GM19239 (cell line): ENCODE results near the gene TXNL1.
A peak's percentile ranks its signal among the peaks of the same experiment; 100 is the strongest.

Experiments
- DNase-seq: peaks from one replicate; pipeline ENCODE4 v3.0.0; 2011; ENCODE audit warnings: low spot score; ENCODE audit not compliant: insufficient read length
- FAIRE-seq: peaks from 2 replicates; lab custom pipeline; 2011; peaks lifted over from hg19 to GRCh38; lab: Jason Lieb, UNC

TXNL1 gene

DNA sequence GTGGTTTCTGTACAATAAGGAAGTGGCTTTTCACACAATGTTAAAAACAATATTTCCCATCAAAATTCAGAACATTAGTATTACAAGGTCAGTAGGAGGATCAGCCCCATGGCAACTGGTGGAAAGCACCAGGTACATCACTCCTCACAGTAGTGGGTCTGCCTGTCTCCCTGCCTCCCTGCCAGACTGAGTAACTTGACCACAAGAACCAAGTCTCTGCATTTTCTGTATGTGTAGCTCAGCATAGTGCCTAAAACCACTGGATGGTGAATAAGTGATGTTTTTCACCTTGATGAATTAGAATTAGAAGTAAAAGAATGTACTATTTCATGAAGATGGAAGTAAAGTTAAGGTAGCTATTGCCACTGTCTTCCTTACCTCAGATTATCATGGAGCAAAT is 8.7 kb upstream of the TXNL1 start:
- no peak for FAIRE-seq
- DNase-seq: no peak

DNA sequence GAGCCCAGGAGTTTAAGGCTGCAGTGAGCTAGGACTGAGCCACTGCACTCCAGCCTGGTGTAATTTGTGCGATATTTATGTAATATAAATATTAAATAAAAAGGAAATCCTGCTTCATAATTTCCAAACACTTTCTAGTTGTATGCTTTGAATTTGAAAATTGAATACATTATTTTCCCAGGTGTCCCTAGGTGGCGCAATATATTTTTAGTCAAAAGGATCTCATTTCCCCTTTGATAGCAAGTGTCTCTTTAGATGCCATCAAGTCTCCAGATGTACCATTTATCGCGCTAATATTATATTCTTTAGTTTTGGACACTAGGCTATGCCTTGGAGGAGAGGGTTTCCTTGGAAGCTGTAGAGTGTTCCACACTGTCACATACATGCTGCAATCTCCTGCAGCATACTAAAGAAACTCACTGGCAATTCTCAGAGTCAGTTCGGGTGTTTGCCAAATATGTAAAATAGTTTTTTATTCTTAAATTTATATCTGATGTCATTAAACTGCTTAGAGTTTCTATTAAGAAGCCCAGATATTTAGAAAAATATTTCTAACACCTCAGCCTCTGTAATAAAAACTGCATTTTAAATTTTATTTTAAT is 7.1 kb upstream of the TXNL1 start:
- FAIRE-seq (peak; percentile 71), DNase-seq (no peak)

GRCh38 chr18:56643381-56643780 is 5.0 kb upstream of the TXNL1 start:
- DNase-seq (no peak), FAIRE-seq (no peak)

DNA sequence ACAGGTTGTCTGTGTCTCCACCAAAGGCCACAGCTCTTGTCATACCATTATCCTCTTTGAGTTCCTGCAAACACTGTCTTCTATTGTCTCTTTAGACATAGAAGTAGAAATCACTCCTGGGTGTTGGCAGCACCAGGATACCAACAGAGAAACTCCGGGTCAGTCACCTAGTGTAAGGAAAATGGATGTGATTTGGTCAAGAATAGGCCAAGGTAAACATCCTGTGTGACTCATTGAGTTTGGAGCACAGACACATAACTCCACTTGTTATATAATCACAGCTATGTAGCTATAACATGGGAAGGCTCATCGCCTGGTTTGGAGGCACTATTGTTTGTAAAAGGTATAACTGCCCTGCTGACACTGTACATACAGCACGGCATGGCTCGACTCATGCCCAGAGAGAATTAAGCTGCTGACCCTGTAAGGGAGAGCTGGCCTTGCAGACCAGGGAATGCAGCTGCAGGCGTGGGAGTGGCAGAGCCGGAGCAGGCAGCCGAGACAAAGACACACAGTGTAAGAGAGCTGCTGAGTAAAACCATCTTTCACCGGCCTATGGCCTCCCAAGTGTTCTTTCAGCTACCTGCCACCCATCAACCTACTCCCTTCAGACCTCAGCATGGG is 3.4 kb upstream of the TXNL1 start:
- DNase-seq: no peak

GRCh38 chr18:56639571-56639970 is 1.2 kb upstream of the TXNL1 start:
- FAIRE-seq: no peak
- DNase-seq: no peak

More for the DNA sequence above, 3.4 kb upstream of the TXNL1 start:
- no peak for FAIRE-seq

DNA sequence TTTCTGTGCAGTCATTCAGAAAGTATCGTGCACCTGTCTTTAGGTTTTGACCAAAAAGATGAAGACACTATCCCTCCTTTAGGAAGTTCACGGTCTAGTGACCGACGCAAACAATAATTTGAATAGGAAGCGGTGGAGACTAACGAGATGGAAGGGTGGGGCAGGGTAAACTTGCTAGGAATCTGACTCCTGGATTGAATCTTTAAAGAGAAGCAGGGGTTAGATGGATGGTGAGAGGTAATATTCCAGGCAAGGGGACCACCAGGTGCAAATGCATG is 651 bp upstream of the TXNL1 start:
- no peak for FAIRE-seq

DNA sequence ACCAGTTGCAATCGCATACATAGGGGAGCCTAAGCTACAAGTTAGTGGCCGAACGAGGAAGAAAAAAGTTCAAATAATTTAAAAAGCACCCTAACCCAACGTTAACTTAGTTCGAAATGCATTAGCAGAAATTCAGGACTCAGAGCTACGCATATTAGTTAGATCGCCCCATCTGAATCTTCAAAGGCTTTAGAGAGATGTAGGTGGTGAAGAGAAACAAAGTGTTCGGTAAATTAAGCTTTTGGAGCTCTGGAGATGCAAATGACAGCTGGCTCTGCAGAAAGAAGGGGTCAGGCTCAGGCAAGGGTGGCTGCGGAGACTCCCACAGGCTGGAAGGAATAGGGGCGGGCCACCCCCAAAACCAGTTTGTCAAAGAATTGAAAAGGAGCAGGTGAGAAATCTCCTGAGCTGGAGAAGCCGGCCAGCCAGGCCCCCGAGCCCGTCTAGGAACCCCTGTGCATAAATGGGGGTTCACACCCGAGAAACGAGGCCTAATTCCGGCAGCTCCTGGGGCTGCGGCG is 621 bp downstream of the TXNL1 start:
- FAIRE-seq: peak; percentile 79

More for the DNA sequence above, 651 bp upstream of the TXNL1 start:
- no peak for DNase-seq

DNA sequence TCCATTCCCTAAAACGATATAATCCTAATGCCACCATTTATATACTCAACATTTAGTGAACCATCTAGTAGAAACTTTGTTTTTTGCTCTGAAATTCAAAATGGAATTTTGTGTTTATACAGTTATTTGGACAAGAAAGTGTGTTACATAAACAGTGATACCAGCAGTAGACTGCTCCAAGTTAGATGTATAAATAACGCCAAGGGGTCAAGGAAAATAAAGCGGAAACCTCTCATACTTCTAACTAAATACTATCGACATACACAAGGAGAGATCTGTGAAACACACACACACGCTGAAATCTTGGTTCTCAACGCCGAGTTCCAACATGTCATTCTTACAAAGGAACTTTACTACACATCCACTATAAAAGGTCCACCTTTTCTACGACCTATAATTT is 1.2 kb downstream of the TXNL1 start:
- DNase-seq: no peak
- peak; percentile 40 for FAIRE-seq

More for the DNA sequence above, 621 bp downstream of the TXNL1 start:
- no peak for DNase-seq

GRCh38 chr18:56635007-56635406 is 3.4 kb downstream of the TXNL1 start:
- no peak for DNase-seq
- FAIRE-seq: no peak

- DNase-seq (no peak), FAIRE-seq (no peak)
Observed at GRCh38 chr18:56632070-56633022, 6.0 kb downstream of the TXNL1 start.

DNA sequence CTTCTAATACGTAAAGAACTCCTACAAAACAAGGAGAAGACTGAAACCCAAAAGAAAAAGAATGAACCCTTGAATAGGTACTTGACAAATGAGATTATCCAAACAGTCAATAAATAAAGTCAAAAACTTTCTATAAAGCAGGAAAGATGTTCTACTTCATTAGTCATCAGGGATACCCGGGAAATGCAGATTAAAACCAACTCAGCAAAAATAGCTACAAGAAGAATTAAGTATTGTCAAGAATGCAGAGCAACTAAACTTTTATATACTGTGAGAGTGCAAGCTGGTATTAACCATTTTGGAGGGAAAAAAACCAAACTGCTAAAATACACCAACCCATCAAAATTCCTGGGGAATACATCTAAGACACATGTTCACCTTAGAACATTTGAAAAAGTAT is 10.4 kb downstream of the TXNL1 start:
- FAIRE-seq (no peak), DNase-seq (no peak)

DNA sequence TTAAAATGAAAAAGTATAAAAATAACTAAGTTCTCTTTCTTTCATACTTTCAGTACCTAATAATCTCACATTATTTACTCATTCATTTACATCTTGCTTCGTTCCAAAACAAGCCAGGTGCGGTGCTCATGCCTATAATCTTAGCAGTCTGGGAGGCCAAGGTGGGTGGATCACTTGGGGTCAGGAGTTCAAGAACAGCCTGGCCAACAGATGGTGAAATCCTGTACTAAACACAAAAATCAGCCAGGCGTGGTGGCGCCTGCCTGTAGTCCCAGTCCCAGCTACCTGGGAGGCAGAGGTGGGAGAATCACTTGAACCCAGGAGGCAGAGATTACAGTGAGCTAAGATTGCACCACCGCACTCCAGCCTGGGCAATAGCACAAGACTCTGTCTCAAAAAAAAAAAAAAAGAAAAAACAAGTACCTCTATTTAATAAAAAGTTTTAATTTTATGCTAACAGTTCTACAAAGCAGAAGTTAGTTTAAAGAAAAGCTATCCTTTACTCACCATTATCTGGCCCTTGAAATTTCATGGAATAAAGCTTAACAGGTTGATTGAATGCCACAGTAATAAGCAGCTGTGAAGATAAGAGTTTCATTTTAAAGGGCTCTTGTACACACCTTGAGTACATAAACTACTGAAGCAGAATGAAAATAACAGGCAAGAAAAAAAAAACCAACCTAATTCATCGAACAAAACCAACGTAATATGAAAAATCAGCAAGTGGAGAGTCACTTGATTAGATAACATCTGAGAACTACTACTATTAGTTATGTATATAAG is 22.5 kb downstream of the TXNL1 start:
- no peak for FAIRE-seq
- no peak for DNase-seq

DNA sequence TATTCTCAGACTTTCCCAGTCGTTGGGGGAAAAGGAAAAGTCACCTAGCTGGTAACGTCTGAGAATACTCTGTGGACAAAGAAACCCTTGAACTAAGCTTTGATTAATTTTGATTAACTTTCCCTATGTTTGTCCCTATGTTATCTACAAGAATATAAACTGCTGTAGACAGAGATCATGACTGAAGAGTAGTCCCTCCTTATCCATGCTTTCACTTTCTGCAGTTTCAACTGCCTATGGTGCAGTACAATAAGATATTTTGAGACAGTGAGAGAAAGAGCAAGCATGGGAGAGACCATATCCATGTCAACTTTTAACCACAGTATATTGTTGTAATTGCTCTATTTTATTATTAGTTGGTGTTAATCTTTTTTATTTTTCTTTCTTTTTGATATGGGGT is 31.8 kb downstream of the TXNL1 start:
- DNase-seq (no peak), FAIRE-seq (no peak)

DNA sequence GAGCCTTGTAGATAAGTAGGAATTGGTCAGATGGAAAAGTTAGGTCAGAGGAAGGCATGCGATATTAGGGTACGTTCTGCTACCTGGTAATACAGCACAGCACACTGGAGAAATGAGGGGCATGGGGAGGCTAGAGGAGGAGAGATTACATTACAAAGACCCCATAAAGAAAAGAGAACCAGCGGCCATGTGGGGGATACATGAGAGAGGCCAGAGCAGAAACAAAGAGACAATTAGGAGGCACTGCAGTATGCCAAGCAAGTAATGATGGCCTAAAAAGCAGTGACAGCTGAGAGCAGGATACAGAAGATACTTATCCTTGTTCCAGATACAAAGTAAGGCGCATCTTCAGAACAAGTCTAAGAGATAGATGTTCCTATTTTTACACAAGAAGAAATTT is 40.0 kb downstream of the TXNL1 start:
- FAIRE-seq (no peak), DNase-seq (no peak)

GRCh38 chr18:56593906-56594305 is 44.5 kb downstream of the TXNL1 start:
- no peak for DNase-seq
- no peak for FAIRE-seq

GRCh38 chr18:56580026-56580425 is 58.4 kb downstream of the TXNL1 start:
- FAIRE-seq: no peak
- DNase-seq: no peak

GRCh38 chr18:56579451-56579850 is 58.9 kb downstream of the TXNL1 start:
- FAIRE-seq: no peak
- DNase-seq: no peak

GRCh38 chr18:56576826-56577573 is 61.4 kb downstream of the TXNL1 start:
- DNase-seq: no peak

DNA sequence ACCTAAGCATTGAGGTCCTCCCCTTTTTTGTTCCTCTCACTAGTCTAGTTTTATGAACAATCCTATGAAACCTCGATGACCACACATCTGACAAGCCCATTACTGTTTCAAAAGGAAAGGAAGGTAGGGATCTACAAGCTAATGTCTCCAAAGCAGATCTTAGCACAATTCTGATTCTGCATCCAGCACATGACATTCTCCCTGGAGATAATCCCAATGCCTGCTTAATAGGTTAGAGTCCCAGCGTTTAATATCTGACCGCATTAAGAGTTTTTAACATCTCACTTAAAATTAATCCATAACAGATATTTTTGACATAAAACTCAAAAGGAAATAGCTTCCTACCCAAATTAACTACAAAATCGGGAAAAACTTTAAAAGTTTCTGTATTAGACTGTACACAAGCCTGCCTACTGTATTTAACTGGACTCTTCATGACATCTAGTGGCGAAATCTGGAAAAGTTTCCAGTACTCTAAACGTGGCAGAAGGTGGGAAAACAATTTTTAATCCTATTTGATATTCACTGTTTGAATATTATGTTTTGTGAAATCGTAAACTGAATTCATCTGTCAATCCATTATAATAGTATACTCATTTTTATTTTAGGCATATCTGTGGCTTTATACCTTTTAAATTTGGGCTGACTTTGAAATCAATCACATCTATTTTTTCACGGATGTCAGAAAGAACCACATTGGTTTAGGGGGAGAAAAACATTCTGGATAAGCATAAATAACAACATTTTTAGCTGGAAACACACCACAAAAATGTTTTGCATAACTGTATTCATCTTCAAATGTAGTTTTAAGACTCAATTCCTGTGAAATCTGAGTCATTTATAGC is 62.4 kb downstream of the TXNL1 start:
- FAIRE-seq: no peak
- peak; percentile 40 for DNase-seq

More at GRCh38 chr18:56576826-56577573, 61.4 kb downstream of the TXNL1 start:
- no peak for FAIRE-seq
